HTERT RPE-1 (cell line): Measurements from ENCODE around the gene BPIFB3.

ENCODE experiments used
- in situ Hi-C: fragments of 300-500 bp; cut with MboI; formaldehyde crosslinking; loops from 4 replicates; pipeline ENCODE4 v1.14.3; 2020; ENCODE audit warnings: low sequenced_read_pairs

BPIFB3 gene

GRCh38 chr20:33053291-33054106 is at the start of gene BPIFB3:
BPIFB3 (plus strand) TSS chr20:33053903; CDS start chr20:33055436, 1,533 bp downstream.
- in situ Hi-C loops: no loop called here

- in situ Hi-C loops: no loop called here
These were observed 49.5 kb upstream of the BPIFB3 start, which contains the start of gene SUN5 for GRCh38 chr20:33004141-33004751. SUN5 (minus strand) TSS chr20:33004433; CDS start chr20:33004340, 93 bp downstream.

GRCh38 chr20:33005132-33005566 is 48.6 kb upstream of the BPIFB3 start:
- in situ Hi-C loops: no loop called here

- in situ Hi-C loops: no loop called here
These were observed 47.6 kb upstream of the BPIFB3 start for GRCh38 chr20:33005908-33006775.

GRCh38 chr20:33006776-33007375 is 46.8 kb upstream of the BPIFB3 start:
- in situ Hi-C loops: no loop called here

GRCh38 chr20:33007376-33008335 is 46.0 kb upstream of the BPIFB3 start, which contains the start of gene BPIFB2:
BPIFB2 (plus strand) TSS chr20:33007704; CDS start chr20:33008575, 871 bp downstream.
- in situ Hi-C loops: no loop called here

GRCh38 chr20:33008336-33009213 is 45.1 kb upstream of the BPIFB3 start:
- in situ Hi-C loops: no loop called here

GRCh38 chr20:33009214-33010132 is 44.2 kb upstream of the BPIFB3 start:
- in situ Hi-C loops: no loop called here

GRCh38 chr20:33010133-33010504 is 43.6 kb upstream of the BPIFB3 start:
- in situ Hi-C loops: no loop called here

- in situ Hi-C loops: no loop called here
These were observed 42.8 kb upstream of the BPIFB3 start for GRCh38 chr20:33010674-33011449.

- in situ Hi-C loops: no loop called here
These were observed 41.1 kb upstream of the BPIFB3 start for GRCh38 chr20:33012327-33013189.

- in situ Hi-C loops: no loop called here
These were observed 39.9 kb upstream of the BPIFB3 start for GRCh38 chr20:33013701-33014326.

GRCh38 chr20:33014336-33015113 is 39.2 kb upstream of the BPIFB3 start:
- in situ Hi-C loops: no loop called here

- in situ Hi-C loops: no loop called here
These were observed 38.6 kb upstream of the BPIFB3 start for GRCh38 chr20:33015114-33015484.
